AG08396 (cell line): Measurements from ENCODE around the gene PNLIP.

Experiments used
- DNase-seq: peaks from one replicate; pipeline ENCODE4 v3.0.0; 2012; ENCODE audit warnings: low spot score, mixed read lengths

Gene PNLIP

DNA sequence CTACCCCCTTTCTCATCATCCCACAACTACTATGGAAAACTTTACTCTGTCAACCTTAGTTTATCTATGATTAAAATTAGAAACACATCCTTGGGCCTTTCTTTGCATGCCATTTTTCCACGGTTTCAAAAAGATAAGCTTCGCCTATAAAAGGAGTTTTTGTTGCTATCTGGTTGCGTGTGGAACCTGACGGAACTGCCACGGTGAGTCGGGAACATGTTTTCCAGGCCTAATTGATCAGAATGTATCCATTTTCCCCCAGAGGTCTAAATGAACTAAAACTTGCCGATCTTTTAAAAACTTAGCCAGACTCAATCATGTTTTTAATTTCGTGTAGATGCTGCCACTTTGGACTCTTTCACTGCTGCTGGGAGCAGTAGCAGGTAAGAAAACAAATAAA is at the start of gene PNLIP:
PNLIP (plus strand) TSS at position 176 of the 400 bp plus-strand sequence; CDS start at position 338, 162 bp downstream.
- no peak for DNase-seq

DNA sequence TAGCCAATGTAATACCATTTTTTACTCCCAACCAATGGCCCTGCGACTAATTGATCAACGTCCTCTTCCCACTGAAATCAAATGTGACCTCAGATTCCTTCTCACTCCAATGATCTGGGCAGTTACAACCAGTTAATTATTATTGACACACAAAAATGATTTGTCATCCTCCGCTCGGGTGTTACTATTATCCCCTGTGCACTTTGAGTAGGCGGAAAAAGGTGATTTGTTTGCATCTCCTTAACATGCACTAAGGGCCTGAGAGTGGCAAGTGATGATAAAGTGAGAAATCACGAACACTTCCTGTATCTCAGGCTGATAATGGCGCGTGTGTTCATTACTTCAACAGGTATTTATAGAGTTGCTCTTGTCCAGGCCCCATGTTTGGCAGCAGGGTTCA is 40.9 kb upstream of the PNLIP start:
- DNase-seq = no peak

DNA sequence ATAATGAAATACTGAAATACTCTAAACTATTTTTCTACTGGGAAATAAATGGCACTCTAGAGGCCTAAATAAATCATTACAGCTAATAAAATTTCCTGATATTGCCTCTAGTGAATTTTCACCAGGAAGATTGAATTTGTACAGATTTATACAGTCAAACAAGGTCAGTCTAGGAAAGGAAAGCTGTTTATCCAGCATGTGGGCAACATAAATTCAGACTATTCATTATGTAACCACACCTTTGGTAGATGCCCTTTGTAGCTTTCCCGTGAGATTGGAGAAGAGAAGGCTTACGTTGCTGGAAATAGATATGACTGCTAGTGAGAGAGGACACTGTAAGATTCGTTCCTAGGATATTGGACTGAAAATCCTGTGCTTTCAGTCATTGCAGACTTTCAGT is 35.2 kb upstream of the PNLIP start:
- no peak for DNase-seq

DNA sequence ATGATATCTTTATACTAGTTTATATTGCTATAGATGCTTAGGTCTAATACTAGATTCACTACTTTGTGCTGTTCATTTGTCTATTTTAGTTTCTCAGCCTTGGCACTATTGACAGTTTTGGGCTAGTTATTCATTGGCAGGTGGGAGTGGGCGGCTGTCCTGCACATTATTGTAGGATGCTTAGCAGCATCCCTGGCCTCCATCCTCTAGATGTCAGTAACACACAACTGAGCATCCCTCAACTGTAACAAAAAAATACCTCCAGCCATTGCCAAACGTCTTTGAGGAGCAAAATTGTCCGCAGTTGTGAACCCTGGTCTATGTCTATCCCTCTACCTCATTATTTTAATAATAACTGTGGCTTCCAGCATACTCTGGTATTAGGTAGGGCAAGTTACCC is 34.4 kb upstream of the PNLIP start:
- DNase-seq = no peak

DNA sequence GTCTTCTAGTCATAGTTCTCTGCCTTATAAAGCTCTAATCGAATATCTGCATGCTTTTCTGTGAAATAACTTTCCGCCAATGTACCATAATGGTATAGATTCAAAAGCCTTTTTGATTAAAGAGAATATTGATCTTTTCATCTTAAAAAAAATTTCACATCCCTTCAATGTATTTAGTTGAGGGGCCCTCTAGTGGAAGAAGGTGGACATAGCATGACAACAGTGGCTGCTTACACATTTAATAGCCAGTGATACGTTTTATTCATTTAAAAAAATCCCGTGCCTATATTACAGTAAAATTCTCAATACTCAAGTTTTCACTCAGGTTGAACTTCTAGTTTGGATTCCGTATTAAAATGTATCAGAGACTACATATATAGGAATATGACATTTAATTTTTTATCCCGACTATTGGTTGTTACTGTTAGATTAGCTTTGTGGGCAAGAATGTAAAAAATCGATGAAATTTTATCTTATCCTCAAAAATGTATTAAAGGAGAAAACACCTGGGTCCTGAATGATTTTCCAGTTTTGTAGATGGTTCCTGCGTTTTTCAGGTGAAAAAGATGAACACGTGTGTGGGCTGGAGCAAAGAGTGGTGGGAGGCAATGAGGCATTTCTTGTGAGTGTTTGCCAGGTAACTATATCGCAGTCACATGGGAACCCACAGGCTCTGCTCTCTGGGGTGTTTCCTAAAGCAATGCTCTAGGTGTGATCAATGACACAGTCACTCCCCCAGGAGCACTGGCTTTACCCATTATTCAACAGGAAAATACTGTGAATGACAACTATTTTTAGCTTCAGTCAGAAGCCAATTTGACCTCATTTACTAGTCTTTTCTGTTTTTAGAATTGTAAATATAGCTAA is 24.1 kb upstream of the PNLIP start:
- DNase-seq = peak; percentile 21

DNA sequence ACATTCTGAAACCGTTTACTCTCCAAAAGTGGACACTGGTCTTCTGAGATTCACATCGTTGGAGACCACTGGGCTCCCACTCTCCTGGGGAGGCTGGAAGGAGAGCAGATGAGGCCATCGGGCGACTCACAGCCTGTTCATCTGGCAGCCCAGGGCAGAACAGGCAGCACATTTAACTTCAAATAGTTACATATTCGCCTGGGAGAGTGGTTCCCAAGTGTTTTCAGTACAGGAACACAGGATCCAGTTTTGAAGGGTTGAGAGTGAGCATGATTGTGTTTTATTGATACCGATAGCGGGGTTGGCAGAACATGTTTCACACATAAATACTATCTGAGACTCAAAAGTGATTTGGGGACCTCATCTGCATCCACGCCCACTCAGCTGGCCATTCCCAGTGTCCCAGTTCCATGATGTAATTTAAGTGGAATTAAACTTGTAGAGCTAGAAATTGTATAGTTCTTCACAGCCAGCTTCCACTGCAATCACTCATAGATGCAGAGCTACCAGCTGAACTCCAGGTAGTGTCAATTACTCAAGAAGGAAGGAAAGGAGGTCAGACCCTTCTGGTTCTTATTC is 22.8 kb upstream of the PNLIP start:
- no peak for DNase-seq

DNA sequence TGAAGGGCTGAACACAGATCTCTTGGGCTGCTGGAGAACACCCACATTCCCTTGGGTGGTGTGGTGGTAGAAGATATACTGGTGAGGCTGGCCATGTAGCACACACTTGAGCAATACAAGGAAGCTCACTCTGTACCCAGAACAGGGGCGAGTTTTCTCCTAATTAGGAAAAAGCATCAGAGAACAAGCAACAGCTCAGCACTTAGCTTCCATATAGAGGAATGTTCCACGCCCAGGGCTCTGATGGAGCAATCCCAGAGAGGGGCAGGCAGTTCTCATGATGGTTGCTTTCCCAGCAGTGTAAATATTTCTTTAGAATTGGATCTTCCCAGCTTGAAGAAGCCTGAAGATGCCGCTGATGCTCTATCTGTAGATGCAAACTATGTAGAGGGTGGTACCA is 21.0 kb upstream of the PNLIP start:
- DNase-seq = no peak

DNA sequence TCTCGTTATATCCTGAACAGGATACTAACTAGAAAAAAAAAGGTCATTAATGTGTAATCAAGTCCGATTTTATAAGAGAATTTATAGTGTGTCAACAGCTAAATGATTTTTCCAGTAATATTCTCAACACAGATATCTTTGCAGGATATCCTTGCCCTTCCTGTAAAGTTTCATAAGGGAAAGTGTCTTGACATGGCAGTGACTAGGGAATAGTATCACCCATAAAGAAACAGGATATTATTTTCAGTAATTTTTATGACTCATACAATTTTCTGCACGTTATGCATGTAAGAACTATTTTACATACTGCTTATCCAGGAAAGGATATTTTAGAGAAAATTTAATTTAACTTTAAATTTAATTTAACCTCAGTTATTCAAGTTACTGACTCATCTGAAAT is 19.5 kb upstream of the PNLIP start:
- DNase-seq = no peak

DNA sequence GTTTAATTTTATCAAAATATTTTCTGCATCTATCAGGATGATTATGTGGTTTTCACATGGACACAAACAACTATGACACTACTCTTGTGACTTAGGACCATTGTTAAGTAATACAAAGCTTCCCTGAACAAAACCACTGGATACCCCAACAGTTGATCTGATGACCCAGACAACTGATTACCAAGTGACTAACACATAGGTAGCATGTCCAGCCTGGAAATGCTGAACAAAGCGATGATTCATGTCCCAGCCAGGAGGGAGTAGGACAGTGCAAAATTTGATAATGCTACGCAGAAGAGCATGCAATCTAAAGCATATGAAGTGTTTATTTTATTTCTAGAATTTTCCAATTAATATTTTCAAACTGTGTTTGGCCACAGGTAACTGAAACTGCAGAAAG is 8.9 kb upstream of the PNLIP start:
- DNase-seq = no peak

DNA sequence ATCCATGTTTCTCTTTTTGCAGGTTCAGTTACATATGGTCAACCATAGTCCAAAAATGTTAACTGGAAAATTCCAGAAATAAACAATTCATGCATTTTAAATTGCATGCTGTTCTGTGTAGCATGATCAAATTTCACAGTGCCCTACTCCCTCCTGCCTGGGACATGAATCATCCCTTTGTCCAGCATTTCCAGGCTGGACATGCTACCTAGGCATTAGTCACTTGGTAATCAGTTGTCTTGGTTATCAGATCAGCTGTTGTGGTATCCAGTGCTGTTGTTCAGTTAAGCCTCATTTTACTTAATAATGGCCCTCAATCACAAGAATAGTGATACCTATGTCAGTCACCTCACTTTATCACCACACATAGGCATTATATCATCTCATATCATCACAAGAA is 7.3 kb upstream of the PNLIP start:
- DNase-seq = no peak

DNA sequence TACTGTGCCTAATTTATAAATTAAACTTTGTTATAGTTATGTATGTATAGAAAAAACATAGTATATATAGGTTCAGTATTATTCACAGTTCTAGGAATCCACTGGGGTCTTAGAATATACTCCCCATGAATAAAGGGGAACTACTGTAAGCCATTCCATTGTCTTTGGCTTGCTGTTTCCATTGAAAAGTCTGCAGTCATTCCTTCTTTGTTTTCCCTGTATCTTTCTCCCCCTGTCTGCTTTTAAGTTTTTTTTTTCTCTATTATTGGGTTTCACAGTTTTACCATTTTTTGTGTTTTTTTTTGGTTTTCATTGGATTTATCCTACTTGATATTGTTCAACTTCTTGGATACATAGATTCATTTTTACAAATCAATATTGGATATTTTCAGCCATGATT is 6.7 kb upstream of the PNLIP start:
- no peak for DNase-seq

DNA sequence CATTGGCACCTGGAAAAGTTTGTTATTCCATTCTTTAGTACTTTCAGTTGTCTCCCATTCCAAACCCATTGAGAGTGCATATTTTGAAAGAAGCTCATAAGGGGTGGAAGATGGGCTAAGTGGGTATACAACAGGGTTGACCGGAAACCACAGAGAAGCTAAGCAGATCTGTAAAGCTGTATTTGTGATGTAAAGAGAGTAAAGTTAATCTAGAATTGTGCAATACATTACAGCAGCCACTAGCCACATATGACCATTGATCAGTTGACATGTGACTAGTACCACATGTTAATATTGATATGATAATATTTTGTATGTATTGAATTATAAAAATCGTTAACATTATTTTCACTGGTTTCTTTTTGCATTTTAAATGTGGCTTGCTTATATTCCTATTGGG is 4.9 kb upstream of the PNLIP start:
- DNase-seq = no peak

DNA sequence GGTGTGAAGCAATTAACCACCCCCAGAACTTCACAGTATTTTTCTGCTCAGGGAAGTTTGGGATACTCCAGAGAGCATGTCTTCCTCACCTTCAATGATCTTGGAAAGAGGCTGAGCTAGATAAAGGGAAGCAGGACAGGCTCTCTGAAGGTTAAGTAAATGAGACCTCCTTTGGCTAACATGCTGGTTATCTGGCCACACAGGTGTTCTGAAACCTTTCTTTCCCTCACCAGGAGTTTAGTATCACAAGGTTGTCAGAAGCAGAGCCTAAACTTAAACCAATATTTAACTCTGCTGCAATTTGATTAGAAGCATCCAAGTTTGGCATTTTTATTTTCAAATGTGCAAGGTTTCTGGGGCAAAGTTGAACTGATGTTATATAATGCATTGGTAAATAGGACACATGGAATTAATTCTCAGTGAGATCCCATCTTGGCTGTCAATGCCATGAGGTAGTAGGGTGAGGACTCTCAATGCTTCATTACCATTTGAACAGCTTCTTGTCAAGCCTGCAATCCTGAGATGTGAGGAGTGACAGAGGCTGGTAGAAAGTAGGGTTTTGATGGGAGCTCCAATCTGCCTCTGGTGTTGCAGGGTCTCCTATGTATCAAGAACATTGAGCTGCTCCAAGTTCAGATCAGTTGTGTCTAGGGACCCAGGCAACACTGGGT is 3.6 kb upstream of the PNLIP start:
- no peak for DNase-seq

DNA sequence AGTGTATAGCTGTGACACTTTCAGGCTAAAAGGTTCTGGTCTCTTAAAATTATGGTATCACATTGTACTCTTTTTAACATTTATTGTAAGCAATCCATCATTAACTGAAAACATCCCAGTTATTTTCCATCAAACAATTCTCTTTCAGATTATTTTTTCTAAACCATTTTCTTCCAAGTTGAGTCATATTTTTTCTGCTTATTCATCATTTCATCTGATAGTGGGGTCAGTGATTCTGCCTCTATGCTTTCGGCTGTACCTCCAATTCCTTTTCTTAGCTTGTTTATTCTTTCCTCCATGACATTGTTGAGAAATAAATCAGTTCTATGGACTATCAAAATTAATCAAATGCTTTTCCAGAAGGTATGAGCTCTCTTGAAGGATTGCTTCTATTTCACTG is 609 bp upstream of the PNLIP start:
- DNase-seq = no peak

DNA sequence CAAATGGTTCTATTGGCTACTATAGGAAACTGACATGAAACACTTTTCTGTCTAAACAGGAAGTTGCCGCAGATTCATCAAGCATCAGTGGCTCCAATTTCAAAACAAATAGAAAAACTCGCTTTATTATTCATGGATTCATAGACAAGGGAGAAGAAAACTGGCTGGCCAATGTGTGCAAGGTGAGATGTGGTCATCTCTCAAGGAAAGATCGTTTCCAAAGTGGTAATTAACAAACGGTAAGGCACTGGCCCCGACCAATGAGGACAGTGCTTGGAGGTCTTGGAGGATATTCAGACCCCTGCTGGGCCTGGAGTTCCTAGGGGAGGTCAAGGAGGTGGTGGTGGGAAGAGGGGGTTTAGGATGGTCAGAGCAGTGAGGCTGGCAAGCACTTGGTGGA is 2.6 kb downstream of the PNLIP start:
- no peak for DNase-seq

DNA sequence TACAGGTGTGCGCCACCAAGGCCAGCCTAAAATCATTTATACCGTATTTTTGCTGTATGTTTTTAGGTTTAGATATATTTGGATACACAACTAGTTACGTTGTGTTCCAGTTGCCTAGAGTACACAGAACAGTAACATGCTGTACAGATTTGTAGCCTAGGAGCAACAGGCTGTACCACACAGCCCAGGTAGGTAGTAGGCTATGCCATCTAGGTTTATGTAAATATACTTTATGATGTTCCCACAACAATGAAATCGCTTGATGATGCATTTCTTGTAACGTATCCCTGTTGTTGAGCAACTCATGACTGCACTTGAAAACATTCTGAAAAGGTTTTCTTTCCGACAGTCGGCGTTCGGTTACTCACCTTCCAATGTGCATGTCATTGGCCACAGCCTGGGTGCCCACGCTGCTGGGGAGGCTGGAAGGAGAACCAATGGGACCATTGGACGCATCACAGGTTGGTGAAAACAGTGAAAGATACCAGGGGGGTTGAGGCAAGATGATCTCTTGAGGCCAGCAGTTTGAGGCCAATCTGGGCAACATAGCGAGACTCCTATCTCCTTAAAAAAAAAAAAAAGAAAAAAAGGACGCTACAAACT is 7.7 kb downstream of the PNLIP start:
- no peak for DNase-seq

DNA sequence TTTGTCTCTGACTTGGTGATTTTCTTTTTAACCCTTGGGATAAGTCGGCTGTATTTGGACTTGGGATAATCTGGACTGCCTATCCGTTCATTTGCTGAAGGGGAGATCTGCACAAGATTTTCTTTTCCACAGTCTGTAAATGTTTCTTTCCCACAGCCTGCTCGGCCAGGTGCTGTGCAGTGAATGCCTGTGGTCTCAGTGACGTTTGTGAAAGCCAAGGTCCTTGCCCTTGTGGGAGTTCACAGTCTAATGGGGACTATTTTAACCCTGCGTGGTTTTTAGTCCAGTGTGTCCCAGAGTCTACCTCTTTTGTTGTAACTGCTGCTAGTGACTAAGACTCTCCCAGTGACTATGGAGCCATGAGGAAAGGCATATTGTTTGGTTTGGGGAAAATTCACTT is 8.9 kb downstream of the PNLIP start:
- no peak for DNase-seq

DNA sequence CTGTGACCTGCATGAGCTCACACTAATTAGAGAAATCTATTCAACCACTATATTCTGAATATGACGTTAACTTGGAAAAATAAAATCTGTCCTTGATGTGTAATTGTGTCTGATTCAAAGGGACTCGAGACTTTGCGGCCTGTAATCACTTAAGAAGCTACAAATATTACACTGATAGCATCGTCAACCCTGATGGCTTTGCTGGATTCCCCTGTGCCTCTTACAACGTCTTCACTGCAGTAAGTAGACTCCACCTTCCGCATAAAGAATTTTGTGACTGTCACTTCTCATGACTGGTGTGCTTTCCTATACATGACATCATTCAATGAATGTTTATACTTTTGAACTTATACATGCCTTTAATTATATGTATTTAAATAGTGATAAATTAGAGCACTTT is 10.1 kb downstream of the PNLIP start:
- DNase-seq = no peak

DNA sequence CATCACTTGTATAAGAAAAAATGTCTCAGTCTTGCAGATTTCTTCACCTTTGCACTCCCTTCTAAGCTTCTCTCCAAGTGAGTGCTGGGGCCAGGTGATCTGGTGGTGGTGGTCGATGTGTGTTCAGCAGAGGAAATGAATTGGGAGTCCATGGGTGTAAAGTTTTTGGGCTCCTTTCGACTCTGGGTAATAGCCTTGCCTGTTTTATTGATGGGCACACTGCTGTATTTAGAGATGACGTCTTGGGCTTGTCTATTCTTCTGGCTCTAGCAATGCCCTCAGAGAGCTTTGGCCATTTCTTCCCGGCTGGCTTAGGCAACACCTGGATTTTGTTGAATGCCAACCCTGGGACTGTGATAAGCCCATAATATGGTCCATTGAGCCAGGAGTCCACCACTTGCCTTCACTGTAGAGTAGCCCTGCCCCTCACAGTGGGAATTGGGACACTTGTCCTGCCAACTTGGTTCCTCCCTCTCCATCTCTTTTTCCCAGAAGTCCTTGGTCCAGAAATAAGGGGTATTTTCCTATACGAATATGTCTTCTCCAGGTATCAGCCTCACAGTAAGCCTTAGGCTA is 11.7 kb downstream of the PNLIP start:
- no peak for DNase-seq

DNA sequence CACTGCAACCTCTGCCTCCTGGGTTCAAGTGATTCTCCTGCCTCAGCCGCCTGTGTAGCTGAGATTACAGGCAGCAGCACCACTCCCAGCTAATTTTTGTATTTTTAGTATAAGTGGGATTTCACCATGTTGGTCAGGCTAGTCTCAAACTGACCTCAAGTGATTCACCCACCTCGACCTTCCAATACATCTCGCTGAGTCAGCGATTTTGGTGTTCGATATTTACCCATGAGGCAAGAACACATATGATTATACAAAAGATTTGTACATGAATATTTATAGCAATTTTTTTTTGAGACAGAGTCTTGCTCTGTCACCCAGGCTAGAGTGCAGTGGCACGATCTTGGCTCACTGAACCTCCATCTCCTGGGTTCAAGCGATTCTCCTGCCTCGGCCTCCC is 19.8 kb downstream of the PNLIP start:
- no peak for DNase-seq

DNA sequence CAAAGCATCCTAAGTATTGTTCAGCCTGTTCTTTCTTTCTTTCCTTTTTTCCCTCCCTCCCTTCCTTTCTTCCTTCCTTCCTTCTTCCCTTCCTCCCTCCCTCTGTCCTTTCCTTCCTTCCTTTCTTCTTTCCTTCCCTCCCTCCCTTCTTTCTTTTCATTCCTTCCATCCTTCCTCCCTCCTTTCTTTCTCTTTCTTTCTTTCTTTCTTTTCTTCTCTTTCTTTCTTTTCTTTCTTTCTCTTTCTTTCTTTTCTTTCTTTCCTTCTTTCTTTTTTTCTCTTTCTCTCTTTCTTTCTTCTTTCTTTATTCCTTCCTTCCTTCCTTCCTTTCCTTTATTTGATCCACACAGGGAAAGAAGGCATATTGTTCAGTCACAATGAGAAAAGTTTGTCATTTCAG is 21.2 kb downstream of the PNLIP start:
- DNase-seq = no peak

DNA sequence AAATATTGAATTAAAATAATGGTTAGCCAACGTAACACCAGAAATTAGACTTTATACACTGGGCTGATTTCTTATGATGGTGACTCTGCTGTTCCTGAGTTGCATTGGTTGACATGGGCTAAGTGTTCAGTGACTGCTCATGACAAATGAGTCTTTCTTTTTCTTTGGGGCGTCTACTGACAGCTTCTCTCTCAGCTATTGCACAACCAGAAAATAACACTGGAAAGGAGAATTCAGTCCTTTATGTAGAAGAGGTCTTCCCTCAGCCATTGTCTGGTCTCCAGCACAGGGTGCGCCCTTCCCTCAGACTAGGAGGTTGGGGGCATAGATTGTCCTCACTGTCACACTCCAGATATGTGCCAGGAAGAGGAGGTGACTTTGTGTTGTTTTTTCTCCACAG is 21.6 kb downstream of the PNLIP start:
- DNase-seq = no peak

DNA sequence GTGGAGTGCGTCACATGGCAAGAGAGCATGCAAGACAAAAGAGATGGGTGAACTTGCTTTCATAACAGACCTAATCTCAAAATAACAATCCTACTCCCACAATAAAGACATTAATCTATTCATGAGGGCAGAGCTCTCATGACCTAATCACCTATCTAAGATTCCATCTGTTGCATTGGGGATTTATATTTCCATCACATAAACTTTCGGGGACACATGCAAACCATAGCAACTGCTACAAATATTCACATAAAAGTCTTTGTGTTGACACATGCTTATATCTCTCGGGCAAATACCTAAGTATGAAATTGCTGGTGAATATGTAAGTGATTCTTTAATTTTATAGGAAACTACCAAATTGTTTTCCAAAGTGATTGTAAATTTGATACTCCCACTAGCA is 29.1 kb downstream of the PNLIP start:
- DNase-seq = no peak
